ENCODE results near the gene IQCK.

- TF ChIP-seq POLR2AphosphoS5 (IDR thresholded peaks at IDR 0.05; ENCODE audit: borderline replicate concordance, low read depth, low read length) (no peak), EZH2 (IDR thresholded peaks at IDR 0.05) (no peak), FOXP2 (optimal IDR thresholded peaks at IDR 0.05; ENCODE audit: control extremely low read depth, extremely low read length, insufficient read depth) (no peak)
These were observed 23.3 kb downstream of the IQCK start for GRCh38 chr16:19741354-19741753.

Data from SK-N-MC (cell line).